Panc1 (cell line): ENCODE results near the gene MACF1. TPM values are rescaled to one million over a fixed set of nuclear protein-coding genes. Genes with fewer than 3 reads are reported as not detected.

Experiments
- ATAC-seq: fragments of 200-7000 bp; cut with Tn5 transposase; 2 replicates; pipeline ENCODE4 v1.9.1; 2020; ENCODE audit warnings: mild to moderate bottlenecking, moderate library complexity
- BruUV-seq: library from RNA; stranded (reverse); fragments of 400-500 nt; replicated peaks from 2 replicates; lab custom pipeline; 2021; lab: Mats Ljungman, UMichigan
- CTCF ChIA-PET: fragments of 300-600 bp; sonication (Branson Sonifier 250); formaldehyde crosslinking; loops from one replicate; lab custom pipeline; 2022; ENCODE audit warnings: antibody characterized with exemption; lab: Charles Lee
- POLR2A ChIA-PET: fragments of 300-600 bp; sonication (Branson Sonifier 250); formaldehyde crosslinking; loops from one replicate; lab custom pipeline; 2022; ENCODE audit warnings: antibody characterized with exemption; lab: Charles Lee
- DNase-seq: peaks from one replicate; pipeline ENCODE4 v3.0.0-alpha.2; 2010; ENCODE audit warnings: low read depth, low spot score
- H3K27ac ChIP-seq: 2 replicates; pipeline ENCODE4 v1.5.1; 2011; ENCODE audit warnings: mild to moderate bottlenecking, low read length, inconsistent platforms
- H3K27me3 ChIP-seq: fragments of 200-500 bp; sonication (Bioruptor generic); 2 replicates; pipeline ENCODE4 v1.6.0; 2014; ENCODE audit warnings: low read length, inconsistent platforms; ENCODE audit not compliant: control insufficient read depth, insufficient read depth
- H3K36me3 ChIP-seq: fragments of 200-500 bp; sonication (Bioruptor generic); 2 replicates; pipeline ENCODE4 v1.5.1; 2014; ENCODE audit warnings: inconsistent platforms, mild to moderate bottlenecking, low read length, moderate library complexity; ENCODE audit not compliant: control insufficient read depth, insufficient read depth
- H3K4me1 ChIP-seq: 2 replicates; pipeline ENCODE4 v1.5.1; 2011; ENCODE audit warnings: inconsistent platforms, mild to moderate bottlenecking, low read length, moderate library complexity; ENCODE audit not compliant: control insufficient read depth, insufficient read depth
- H3K4me3 ChIP-seq, 2 experiments: 2 replicates each; pipeline ENCODE4 v1.5.1; 2011 to 2012; ENCODE audit warnings: low read depth in 2 of 2, low read length in 2 of 2, mild to moderate bottlenecking in 2 of 2, inconsistent platforms in 1 of 2, moderate library complexity in 1 of 2
- H3K9me3 ChIP-seq: fragments of 200-500 bp; sonication (Bioruptor generic); 2 replicates; pipeline ENCODE4 v1.5.1; 2014; ENCODE audit warnings: low read depth, mild to moderate bottlenecking, inconsistent platforms, low read length, moderate library complexity; ENCODE audit not compliant: control insufficient read depth, insufficient read depth
- POLR2AphosphoS5 ChIP-seq: IDR thresholded peaks from 2 replicates; pipeline ENCODE4 v1.6.1; 2012; ENCODE audit warnings: mild to moderate bottlenecking, low read depth, low read length, moderate library complexity
- REST ChIP-seq, 2 experiments: IDR thresholded peaks; 2 replicates each; pipeline ENCODE4 v1.6.1; 2011 to 2012; ENCODE audit warnings: low read depth in 2 of 2, control low read depth in 1 of 2, low read length in 1 of 2, mild to moderate bottlenecking in 1 of 2, moderate library complexity in 1 of 2; ENCODE audit not compliant: insufficient read depth in 1 of 2
- SIN3A ChIP-seq: IDR thresholded peaks from 2 replicates; pipeline ENCODE4 v1.6.1; 2012; ENCODE audit warnings: low read depth, mild to moderate bottlenecking, low read length, moderate library complexity, borderline replicate concordance; ENCODE audit not compliant: insufficient read depth
- TCF7L2 ChIP-seq: IDR thresholded peaks from 2 replicates; pipeline ENCODE4 v1.6.1; 2011; ENCODE audit warnings: mild to moderate bottlenecking, low read depth, low read length, inconsistent platforms
- in situ Hi-C: cut with HindIII; loops from 2 replicates; pipeline ENCODE4 v1.10.0; 2016; ENCODE audit warnings: low sequenced_read_pairs, low pct_unique_long_range_greater_than_20kb
- intact Hi-C: fragments of 100-400 bp; cut with micrococcal nuclease; formaldehyde crosslinking; loops from one replicate; pipeline ENCODE4 v1.10.0; 2022; ENCODE audit not compliant: unreplicated experiment
- total RNA-seq: library from RNA; stranded (reverse); gene quantifications from one replicate; pipeline ENCODE4 v1.2.1, GENCODE V29; 2021; ENCODE audit not compliant: unreplicated experiment
- TF ChIP-seq, protein P1 (sequence below): fragments of 450-650 bp; IDR thresholded peaks from 2 replicates; pipeline ENCODE4 v1.5.1; 2017; ENCODE audit warnings: mild to moderate bottlenecking

Gene MACF1
- total RNA-seq, 1 experiment from 2014 or later, result 413 TPM

GRCh38 chr1:39258146-39258924 lies 53.8 kb downstream of the MACF1 start:
- TF ChIP-seq TCF7L2, result no peak
- TF ChIP-seq, protein P1, sequence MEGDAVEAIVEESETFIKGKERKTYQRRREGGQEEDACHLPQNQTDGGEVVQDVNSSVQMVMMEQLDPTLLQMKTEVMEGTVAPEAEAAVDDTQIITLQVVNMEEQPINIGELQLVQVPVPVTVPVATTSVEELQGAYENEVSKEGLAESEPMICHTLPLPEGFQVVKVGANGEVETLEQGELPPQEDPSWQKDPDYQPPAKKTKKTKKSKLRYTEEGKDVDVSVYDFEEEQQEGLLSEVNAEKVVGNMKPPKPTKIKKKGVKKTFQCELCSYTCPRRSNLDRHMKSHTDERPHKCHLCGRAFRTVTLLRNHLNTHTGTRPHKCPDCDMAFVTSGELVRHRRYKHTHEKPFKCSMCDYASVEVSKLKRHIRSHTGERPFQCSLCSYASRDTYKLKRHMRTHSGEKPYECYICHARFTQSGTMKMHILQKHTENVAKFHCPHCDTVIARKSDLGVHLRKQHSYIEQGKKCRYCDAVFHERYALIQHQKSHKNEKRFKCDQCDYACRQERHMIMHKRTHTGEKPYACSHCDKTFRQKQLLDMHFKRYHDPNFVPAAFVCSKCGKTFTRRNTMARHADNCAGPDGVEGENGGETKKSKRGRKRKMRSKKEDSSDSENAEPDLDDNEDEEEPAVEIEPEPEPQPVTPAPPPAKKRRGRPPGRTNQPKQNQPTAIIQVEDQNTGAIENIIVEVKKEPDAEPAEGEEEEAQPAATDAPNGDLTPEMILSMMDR, result peak; percentile 93
- TF ChIP-seq SIN3A, result no peak
- no peak for TF ChIP-seq REST (IDR thresholded peaks at IDR 0.05; ENCODE audit: insufficient read depth in 1 of 2, low read depth in 2 of 2, low read length in 1 of 2)
- no peak for TF ChIP-seq POLR2AphosphoS5
- in situ Hi-C loops, result no loop called here
- CTCF ChIA-PET, result interaction anchor here (0.5 to 4.0 kb wide), 6 partner anchors 63 to 160 kb away, joined by 3 to 28 read pairs (median 4); no protein-coding TSS in a partner anchor
- Histone ChIP-seq H3K9me3 (no peaks in the 10 kb centered on the region), H3K27me3 (no peaks in the 10 kb centered on the region), H3K27ac (peak overlapping the region; percentile 52), H3K4me3 (no peak overlapping the region), H3K4me1 (peaks cover 12% of the 10 kb centered on the region), H3K36me3 (peaks cover 13% of the 10 kb centered on the region; the same call in 1 of the 2 replicates)
- intact Hi-C loops, result loop anchor here (2.0 to 5.0 kb wide), 2 partner anchors 66 to 156 kb away; no protein-coding TSS in a partner anchor
- POLR2A ChIA-PET, result interaction anchor here (2.0 kb wide), 1 partner anchor 66 kb away, joined by 6 read pairs; no protein-coding TSS in a partner anchor
- DNase-seq (peak; percentile 72), ATAC-seq (peak; percentile 94)
- no TSS peak for BruUV-seq

DNA sequence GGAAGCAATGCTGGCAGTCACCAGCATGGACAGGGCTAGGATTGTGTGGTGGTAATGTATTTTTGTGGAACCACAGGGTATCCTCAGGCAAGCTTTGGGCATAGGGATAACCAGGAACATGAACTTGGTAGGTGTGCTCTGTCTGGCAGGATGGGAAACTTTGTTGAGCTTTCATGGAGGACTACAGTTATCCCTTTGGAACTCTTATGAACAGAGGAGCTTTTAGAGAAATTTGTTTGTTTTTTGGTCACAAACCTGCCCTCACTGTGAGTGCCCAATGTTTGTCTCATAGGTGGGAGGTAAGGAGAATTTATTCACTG lies 54.4 kb downstream of the MACF1 start:
- intact Hi-C loops (loop anchor here (2.0 to 5.0 kb wide), 2 partner anchors 67 to 156 kb away; no protein-coding TSS in a partner anchor), in situ Hi-C loops (no loop called here)
- peaks cover 12% of the 10 kb centered on the region for H3K4me1 ChIP-seq
- BruUV-seq, result no TSS peak
- POLR2A ChIA-PET, result interaction anchor here (2.0 kb wide), 1 partner anchor 66 kb away, joined by 6 read pairs; no protein-coding TSS in a partner anchor
- TF ChIP-seq POLR2AphosphoS5, result no peak
- TF ChIP-seq, protein P1, result peak; percentile 65
- no peak for TF ChIP-seq REST (IDR thresholded peaks at IDR 0.05; ENCODE audit: insufficient read depth in 1 of 2, low read depth in 2 of 2, low read length in 1 of 2)
- TF ChIP-seq TCF7L2, result no peak
- TF ChIP-seq SIN3A, result no peak
- DNase-seq, result peak; percentile 5
- CTCF ChIA-PET, result interaction anchor here (1.1 to 4.0 kb wide), 5 partner anchors 64 to 160 kb away, joined by 3 to 28 read pairs (median 4); no protein-coding TSS in a partner anchor
- peak overlapping the region; percentile 40; the same call in 1 of the 2 replicates for H3K27ac ChIP-seq
- ATAC-seq, result no peak; the same call in 1 of the 2 replicates
- no peak overlapping the region for H3K4me3 ChIP-seq
- no peaks in the 10 kb centered on the region for H3K9me3 ChIP-seq
- H3K36me3 ChIP-seq, result peaks cover 13% of the 10 kb centered on the region; the same call in 1 of the 2 replicates
- no peaks in the 10 kb centered on the region for H3K27me3 ChIP-seq
